ENCODE data around the gene ANAPC2.

- no peak for TF ChIP-seq CTCF (IDR thresholded peaks at IDR 0.05 in 4 of 5, conservative IDR thresholded peaks at IDR 0.05 in 1 of 5)
- TF ChIP-seq POLR2A (IDR thresholded peaks at IDR 0.05): no peak
These were observed 46.5 kb upstream of the ANAPC2 start for GRCh38 chr9:137234758-137235423.

All from gastrocnemius medialis (tissue), 4 donors.